K562 (cell line): ENCODE results near the gene PLS1. TPM values are rescaled to one million over a fixed set of nuclear protein-coding genes. Genes with fewer than 3 reads are reported as not detected.

Source experiments
- ARID2 ChIP-seq: fragments of 450-650 bp; IDR thresholded peaks from 2 replicates; pipeline ENCODE4 v1.6.1; 2017; ENCODE audit warnings: antibody characterized with exemption, mild to moderate bottlenecking
- CREB3 ChIP-seq: fragments of 450-650 bp; conservative IDR thresholded peaks from 2 replicates; pipeline ENCODE4 v1.6.1; 2016; ENCODE audit warnings: missing genetic modification characterization, low read depth, mild to moderate bottlenecking, missing compliant biosample characterization, moderate library complexity
- FOXK1 ChIP-seq: sonication (generic); formaldehyde crosslinking; IDR thresholded peaks from 2 replicates; pipeline ENCODE4 v1.8.0; 2022; ENCODE audit warnings: missing genetic modification reagents, mild to moderate bottlenecking, borderline replicate concordance
- FOXK2 ChIP-seq, 2 experiments: fragments of 450-650 bp; IDR thresholded peaks in 1 of 2; conservative IDR thresholded peaks in 1 of 2; 2 replicates each; pipeline ENCODE4 v1.6.1; 2016; ENCODE audit warnings: low read depth in 2 of 2, mild to moderate bottlenecking in 1 of 2
- HDAC1 ChIP-seq, 2 experiments: fragments of 450-650 bp; IDR thresholded peaks; 2 replicates each; pipeline ENCODE4 v1.6.1; 2016 to 2017; ENCODE audit warnings: inconsistent platforms in 1 of 2, mild to moderate bottlenecking in 1 of 2, moderate library complexity in 1 of 2
- HOMEZ ChIP-seq: fragments of 250-450 bp; sonication (Bioruptor Pico); IDR thresholded peaks from 2 replicates; pipeline ENCODE4 v1.4.0; 2020; ENCODE audit warnings: mild to moderate bottlenecking, moderate library complexity
- MYBL2 ChIP-seq, 2 experiments: fragments of 450-650 bp in 1 of 2; sonication (generic) in 1 of 2; formaldehyde crosslinking in 1 of 2; IDR thresholded peaks; 2 replicates each; pipeline versions ENCODE4 v1.6.1 to v1.8.1; 2017 to 2022; ENCODE audit warnings: borderline replicate concordance in 1 of 2, inconsistent platforms in 1 of 2, low read depth in 1 of 2, mild to moderate bottlenecking in 1 of 2, missing genetic modification reagents in 1 of 2, moderate library complexity in 1 of 2
- NCOR1 ChIP-seq: fragments of 450-650 bp; IDR thresholded peaks from 2 replicates; pipeline ENCODE4 v1.6.1; 2016; ENCODE audit warnings: mild to moderate bottlenecking, moderate library complexity
- NFE2L1 ChIP-seq: fragments of 450-650 bp; IDR thresholded peaks from 2 replicates; pipeline ENCODE4 v1.6.1; 2016; ENCODE audit warnings: missing genetic modification characterization, low read depth, mild to moderate bottlenecking, missing compliant biosample characterization, moderate library complexity, borderline replicate concordance
- NFIX ChIP-seq: fragments of 250-450 bp; sonication (Bioruptor Pico); IDR thresholded peaks from 2 replicates; pipeline ENCODE4 v1.4.0; 2020; ENCODE audit warnings: low read depth, mild to moderate bottlenecking, moderate library complexity
- REST ChIP-seq, 2 experiments: fragments of 450-650 bp; formaldehyde crosslinking in 1 of 2; IDR thresholded peaks; 2 replicates each; pipeline versions ENCODE4 v1.4.0 to v1.6.1; 2014 to 2020; ENCODE audit warnings: mild to moderate bottlenecking in 2 of 2, borderline replicate concordance in 1 of 2, low read depth in 1 of 2
- SMARCA4 ChIP-seq: fragments of 450-650 bp; IDR thresholded peaks from 2 replicates; pipeline ENCODE4 v1.6.1; 2016
- SMARCC2 ChIP-seq: fragments of 450-650 bp; IDR thresholded peaks from 2 replicates; pipeline ENCODE4 v1.6.1; 2017; ENCODE audit warnings: antibody characterized with exemption, moderate library complexity, mild to moderate bottlenecking, low read depth
- polyA plus RNA-seq, 8 experiments: library from polyadenylated mRNA; depleted of rRNA in 4 of 8; stranded (reverse) in 5 of 8; unstranded in 3 of 8; fragments of >200 nt; fragmentation: Nextera tagmentation in 2 of 8; fragmentation: Illumina TruSeq in 1 of 8; extraction: Ambion mirVana in 2 of 8; extraction: Trizol in 1 of 8; gene quantifications; 2 replicates each; pipeline versions ENCODE4 v1.2.1 to v1.2.3, GENCODE V29; 2011 to 2014; ENCODE audit warnings: inconsistent platforms in 1 of 8, missing spikeins in 1 of 8
- total RNA-seq, 7 experiments: library from RNA; depleted of rRNA in 6 of 7; stranded (reverse); fragments of >200 nt in 6 of 7; fragmentation: Illumina TruSeq in 2 of 7; extraction: Trizol in 2 of 7; gene quantifications; 2 replicates each; pipeline versions ENCODE4 v1.2.1 to v1.2.3, GENCODE V29; 2011 to 2021; ENCODE audit warnings: low replicate concordance in 1 of 7
- TF ChIP-seq, protein P1 (sequence below), 2 experiments: fragments of 450-650 bp; conservative IDR thresholded peaks; 2 replicates each; pipeline ENCODE4 v1.6.1; 2017; ENCODE audit warnings: mild to moderate bottlenecking in 2 of 2, moderate library complexity in 2 of 2

Gene PLS1
- total and polyA plus RNA-seq, 9 of the 15 experiments (the other 6 are each of a cell fraction or from before 2014, with no cell fraction given) = 6.1 to 21.3 (median 13.0) TPM

DNA sequence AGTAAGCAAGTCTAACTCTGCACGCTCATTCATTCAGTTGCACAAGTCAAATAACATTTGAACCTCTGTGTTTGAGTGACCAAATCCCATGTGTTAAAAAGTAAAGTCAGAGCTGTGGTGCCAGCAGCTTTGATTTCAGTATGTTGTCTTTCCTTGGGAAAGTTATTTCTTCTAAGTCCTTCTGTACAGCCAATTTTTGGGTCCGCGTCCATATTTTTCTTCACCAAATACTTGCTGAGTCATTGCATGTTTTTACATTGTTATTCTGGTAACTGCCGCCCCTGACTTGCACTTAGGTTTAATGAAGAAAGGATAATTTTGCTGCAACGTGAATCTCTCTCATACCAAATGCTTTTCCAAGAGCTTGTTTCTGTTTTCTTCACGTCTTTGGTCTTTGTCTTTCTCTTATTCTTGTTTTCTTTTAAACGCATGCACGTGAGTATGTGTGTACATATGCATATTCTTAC is 56.7 kb downstream of the PLS1 start (continued):
- TF ChIP-seq REST (IDR thresholded peaks at IDR 0.05; ENCODE audit: borderline replicate concordance) (peak; percentile 26; the same call in 1 of the 2 replicates), REST (CRISPR knock-in tag; IDR thresholded peaks at IDR 0.05; ENCODE audit: low read depth) (no peak), FOXK1 (CRISPR knock-in tag) (no peak), NCOR1 (0 out of 2 replicates have a peak, but pooled peaks have one; percentile 32), FOXK2 (conservative IDR thresholded peaks at IDR 0.05 in 1 of 2, IDR thresholded peaks at IDR 0.05 in 1 of 2; ENCODE audit: low read depth in 2 of 2) (peak; percentile 52 to 61; a peak in 3 of 4 replicates), ARID2 (0 out of 2 replicates have a peak, but pooled peaks have one; percentile 37), HOMEZ (CRISPR knock-in tag) (no peak), SMARCC2 (0 out of 2 replicates have a peak, but pooled peaks have one; percentile 56), MYBL2 (IDR thresholded peaks at IDR 0.05; ENCODE audit: low read depth) (peak; percentile 33; the same call in 1 of the 2 replicates), MYBL2 (CRISPR knock-in tag; IDR thresholded peaks at IDR 0.05; ENCODE audit: borderline replicate concordance) (no peak), NFE2L1 (tag) (peak; percentile 99), NFIX (no peak), CREB3 (tag) (peak; percentile 71), HDAC1 (IDR thresholded peaks at IDR 0.05) (peak in 1 of 2 experiments; percentile 30; a peak in 1 of 4 replicates), SMARCA4 (peak; percentile 82)
- TF ChIP-seq, protein P1, sequence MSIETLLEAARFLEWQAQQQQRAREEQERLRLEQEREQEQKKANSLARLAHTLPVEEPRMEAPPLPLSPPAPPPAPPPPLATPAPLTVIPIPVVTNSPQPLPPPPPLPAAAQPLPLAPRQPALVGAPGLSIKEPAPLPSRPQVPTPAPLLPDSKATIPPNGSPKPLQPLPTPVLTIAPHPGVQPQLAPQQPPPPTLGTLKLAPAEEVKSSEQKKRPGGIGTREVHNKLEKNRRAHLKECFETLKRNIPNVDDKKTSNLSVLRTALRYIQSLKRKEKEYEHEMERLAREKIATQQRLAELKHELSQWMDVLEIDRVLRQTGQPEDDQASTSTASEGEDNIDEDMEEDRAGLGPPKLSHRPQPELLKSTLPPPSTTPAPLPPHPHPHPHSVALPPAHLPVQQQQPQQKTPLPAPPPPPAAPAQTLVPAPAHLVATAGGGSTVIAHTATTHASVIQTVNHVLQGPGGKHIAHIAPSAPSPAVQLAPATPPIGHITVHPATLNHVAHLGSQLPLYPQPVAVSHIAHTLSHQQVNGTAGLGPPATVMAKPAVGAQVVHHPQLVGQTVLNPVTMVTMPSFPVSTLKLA (conservative IDR thresholded peaks at IDR 0.05) = peak; percentile 44 to 52; a peak in 3 of 4 replicates
